Measurements from ENCODE around the gene KNDC1.

Gene KNDC1

GRCh38 chr10:133271521-133272300, 111.7 kb downstream of the KNDC1 start:
- H3K4me3 ChIP-seq (ENCODE audit: low read depth, low read length) = no peak overlapping the region
- H3K4me1 ChIP-seq (ENCODE audit: control insufficient read depth, insufficient read depth, low read length) = no peaks in the 10 kb centered on the region
- ChIA-PET POLR2A (no interaction called here), CTCF (no interaction called here)
- peaks cover 0 to 10% of the 10 kb centered on the region in 2 experiments; a peak in 1 of 3 replicates for H3K36me3 ChIP-seq (ENCODE audit: control insufficient read depth in 2 of 2, insufficient read depth in 1 of 2, low read length in 2 of 2)
- TF ChIP-seq ZBTB48 (tag by site-specific recombination; IDR thresholded peaks at IDR 0.05) (no peak), KLF1 (tag by site-specific recombination; IDR thresholded peaks at IDR 0.05) (peak; percentile 21; the same call in 1 of the 2 replicates)
- H3K9me3 ChIP-seq (ENCODE audit: control insufficient read depth, insufficient read depth, low read depth, low read length) = no peaks in the 10 kb centered on the region
- no peak overlapping the region for H3K27ac ChIP-seq (ENCODE audit: extremely low read depth, low read depth, low read length)

GRCh38 chr10:133272301-133272963, 112.4 kb downstream of the KNDC1 start:
- H3K27ac ChIP-seq (ENCODE audit: extremely low read depth, low read depth, low read length) = no peak overlapping the region
- no peaks in the 10 kb centered on the region for H3K4me1 ChIP-seq (ENCODE audit: control insufficient read depth, insufficient read depth, low read length)
- no peaks in the 10 kb centered on the region for H3K9me3 ChIP-seq (ENCODE audit: control insufficient read depth, insufficient read depth, low read depth, low read length)
- ChIA-PET CTCF (no interaction called here), POLR2A (no interaction called here)
- H3K4me3 ChIP-seq (ENCODE audit: low read depth, low read length) = no peak overlapping the region
- no peak for TF ChIP-seq ZNF488 (tag by site-specific recombination; IDR thresholded peaks at IDR 0.05)
- 0 out of 2 replicates have a peak, but pooled peaks have one; percentile 10 for TF ChIP-seq GLIS2 (tag by site-specific recombination; IDR thresholded peaks at IDR 0.05)
- no peak for TF ChIP-seq ZBTB6 (tag by site-specific recombination; IDR thresholded peaks at IDR 0.05)
- TF ChIP-seq ZBTB21 (tag by site-specific recombination; IDR thresholded peaks at IDR 0.05) = no peak
- 0 out of 2 replicates have a peak, but pooled peaks have one; percentile 12 for TF ChIP-seq EGR2 (tag by site-specific recombination; IDR thresholded peaks at IDR 0.05; ENCODE audit: low read depth)
- TF ChIP-seq ZFHX2 (tag by site-specific recombination; conservative IDR thresholded peaks at IDR 0.05) = 0 out of 2 replicates have a peak, but pooled peaks have one; percentile 9
- H3K36me3 ChIP-seq (ENCODE audit: control insufficient read depth in 2 of 2, insufficient read depth in 1 of 2, low read length in 2 of 2) = peaks cover 0 to 10% of the 10 kb centered on the region in 2 experiments; a peak in 1 of 3 replicates

GRCh38 chr10:133272964-133273420, 113.0 kb downstream of the KNDC1 start:
- H3K36me3 ChIP-seq (ENCODE audit: control insufficient read depth in 2 of 2, insufficient read depth in 1 of 2, low read length in 2 of 2) = peaks cover 0 to 10% of the 10 kb centered on the region in 2 experiments; a peak in 1 of 3 replicates
- H3K4me1 ChIP-seq (ENCODE audit: control insufficient read depth, insufficient read depth, low read length) = no peaks in the 10 kb centered on the region
- no peak overlapping the region for H3K4me3 ChIP-seq (ENCODE audit: low read depth, low read length)
- ChIA-PET CTCF (no interaction called here), POLR2A (no interaction called here)
- TF ChIP-seq ZSCAN18 (tag by site-specific recombination; IDR thresholded peaks at IDR 0.05) (no peak), ZNF768 (tag by site-specific recombination; IDR thresholded peaks at IDR 0.05) (no peak), ZNF571 (tag by site-specific recombination; IDR thresholded peaks at IDR 0.05) (no peak), ZNF549 (tag by site-specific recombination; IDR thresholded peaks at IDR 0.05) (no peak), ZNF114 (tag by site-specific recombination; IDR thresholded peaks at IDR 0.05) (no peak), GLI2 (tag by site-specific recombination; IDR thresholded peaks at IDR 0.05; ENCODE audit: borderline replicate concordance, low read depth) (no peak), ZNF16 (tag by site-specific recombination; IDR thresholded peaks at IDR 0.05; ENCODE audit: low read depth) (no peak), ZNF23 (tag by site-specific recombination; IDR thresholded peaks at IDR 0.05; ENCODE audit: borderline replicate concordance) (no peak), ZFP41 (tag by site-specific recombination; IDR thresholded peaks at IDR 0.05; ENCODE audit: borderline replicate concordance) (no peak), ZSCAN23 (tag by site-specific recombination; IDR thresholded peaks at IDR 0.05) (no peak), ZNF501 (tag by site-specific recombination; IDR thresholded peaks at IDR 0.05) (no peak), ZNF394 (tag by site-specific recombination; IDR thresholded peaks at IDR 0.05; ENCODE audit: borderline replicate concordance) (no peak), ATF2 (tag by site-specific recombination; IDR thresholded peaks at IDR 0.05; ENCODE audit: low read depth) (no peak), ZFP3 (tag by site-specific recombination; IDR thresholded peaks at IDR 0.05; ENCODE audit: low read depth) (no peak), ZSCAN16 (tag by site-specific recombination; IDR thresholded peaks at IDR 0.05) (no peak), ZBTB48 (tag by site-specific recombination; IDR thresholded peaks at IDR 0.05) (no peak)
- H3K27ac ChIP-seq (ENCODE audit: extremely low read depth, low read depth, low read length) = no peak overlapping the region
- H3K9me3 ChIP-seq (ENCODE audit: control insufficient read depth, insufficient read depth, low read depth, low read length) = no peaks in the 10 kb centered on the region
